PFSK-1 (cell line): ENCODE data around the gene CDK6.

Source experiments
- FOXP2 ChIP-seq: optimal IDR thresholded peaks from 2 replicates; pipeline ENCODE3; 2011; ENCODE audit warnings: borderline replicate concordance, control low read depth, inconsistent platforms; ENCODE audit not compliant: insufficient read depth; ENCODE audit errors: extremely low read length, extremely low read depth
- POLR2AphosphoS5 ChIP-seq: IDR thresholded peaks from 2 replicates; pipeline ENCODE4 v1.6.1; 2012; ENCODE audit warnings: low read depth, mild to moderate bottlenecking, control low read depth, low read length, moderate library complexity
- SIN3A ChIP-seq: IDR thresholded peaks from 2 replicates; pipeline ENCODE4 v1.6.1; 2012; ENCODE audit warnings: mild to moderate bottlenecking, low read length, moderate library complexity, borderline replicate concordance; ENCODE audit not compliant: insufficient read depth
- TAF1 ChIP-seq: IDR thresholded peaks from 2 replicates; pipeline ENCODE4 v1.6.1; 2012; ENCODE audit warnings: low read length, control low read depth, borderline replicate concordance; ENCODE audit not compliant: insufficient read depth
- TF ChIP-seq, protein P1 (sequence below), 2 experiments: IDR thresholded peaks; 2 replicates each; pipeline versions ENCODE4 v1.6.1 to v1.8.0; 2011 to 2012; ENCODE audit warnings: low read depth in 2 of 2, low read length in 2 of 2, control low read depth in 1 of 2, inconsistent platforms in 1 of 2, mild to moderate bottlenecking in 1 of 2, moderate library complexity in 1 of 2; ENCODE audit not compliant: insufficient read depth in 1 of 2

The CDK6 gene

GRCh38 chr7:92854501-92855238, 18.3 kb upstream of the CDK6 start:
- TF ChIP-seq, protein P1, sequence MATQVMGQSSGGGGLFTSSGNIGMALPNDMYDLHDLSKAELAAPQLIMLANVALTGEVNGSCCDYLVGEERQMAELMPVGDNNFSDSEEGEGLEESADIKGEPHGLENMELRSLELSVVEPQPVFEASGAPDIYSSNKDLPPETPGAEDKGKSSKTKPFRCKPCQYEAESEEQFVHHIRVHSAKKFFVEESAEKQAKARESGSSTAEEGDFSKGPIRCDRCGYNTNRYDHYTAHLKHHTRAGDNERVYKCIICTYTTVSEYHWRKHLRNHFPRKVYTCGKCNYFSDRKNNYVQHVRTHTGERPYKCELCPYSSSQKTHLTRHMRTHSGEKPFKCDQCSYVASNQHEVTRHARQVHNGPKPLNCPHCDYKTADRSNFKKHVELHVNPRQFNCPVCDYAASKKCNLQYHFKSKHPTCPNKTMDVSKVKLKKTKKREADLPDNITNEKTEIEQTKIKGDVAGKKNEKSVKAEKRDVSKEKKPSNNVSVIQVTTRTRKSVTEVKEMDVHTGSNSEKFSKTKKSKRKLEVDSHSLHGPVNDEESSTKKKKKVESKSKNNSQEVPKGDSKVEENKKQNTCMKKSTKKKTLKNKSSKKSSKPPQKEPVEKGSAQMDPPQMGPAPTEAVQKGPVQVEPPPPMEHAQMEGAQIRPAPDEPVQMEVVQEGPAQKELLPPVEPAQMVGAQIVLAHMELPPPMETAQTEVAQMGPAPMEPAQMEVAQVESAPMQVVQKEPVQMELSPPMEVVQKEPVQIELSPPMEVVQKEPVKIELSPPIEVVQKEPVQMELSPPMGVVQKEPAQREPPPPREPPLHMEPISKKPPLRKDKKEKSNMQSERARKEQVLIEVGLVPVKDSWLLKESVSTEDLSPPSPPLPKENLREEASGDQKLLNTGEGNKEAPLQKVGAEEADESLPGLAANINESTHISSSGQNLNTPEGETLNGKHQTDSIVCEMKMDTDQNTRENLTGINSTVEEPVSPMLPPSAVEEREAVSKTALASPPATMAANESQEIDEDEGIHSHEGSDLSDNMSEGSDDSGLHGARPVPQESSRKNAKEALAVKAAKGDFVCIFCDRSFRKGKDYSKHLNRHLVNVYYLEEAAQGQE (IDR thresholded peaks at IDR 0.05; ENCODE audit: insufficient read depth in 1 of 2, low read depth in 2 of 2, low read length in 2 of 2): no peak
- TF ChIP-seq SIN3A (no peak), FOXP2 (no peak), POLR2AphosphoS5 (no peak), TAF1 (no peak)

DNA sequence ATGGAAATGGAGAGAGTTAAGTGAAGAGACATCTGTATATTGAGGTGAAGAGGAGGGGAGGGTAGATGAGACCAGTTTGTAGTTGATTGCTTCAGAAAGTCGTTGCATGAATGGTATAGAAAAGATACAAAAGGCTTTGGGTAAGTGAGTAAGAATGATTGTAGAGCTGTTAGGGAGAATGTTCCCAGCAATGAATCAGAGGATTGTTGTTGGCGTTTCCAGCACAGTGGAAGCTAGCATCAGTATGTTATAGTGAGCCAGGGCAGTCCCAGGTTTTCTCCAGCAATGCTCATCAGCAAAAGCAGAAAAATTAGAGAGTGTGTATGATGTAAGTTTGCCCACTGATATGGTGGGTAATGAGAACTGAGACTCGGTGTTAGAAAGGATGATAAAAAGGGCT, 15.4 kb upstream of the CDK6 start:
- TF ChIP-seq, protein P1 (IDR thresholded peaks at IDR 0.05; ENCODE audit: insufficient read depth in 1 of 2, low read depth in 2 of 2, low read length in 2 of 2): no peak
- no peak for TF ChIP-seq SIN3A

GRCh38 chr7:92850516-92850915, 14.1 kb upstream of the CDK6 start:
- TF ChIP-seq TAF1: no peak
- TF ChIP-seq FOXP2: no peak
- TF ChIP-seq, protein P1 (IDR thresholded peaks at IDR 0.05; ENCODE audit: insufficient read depth in 1 of 2, low read depth in 2 of 2, low read length in 2 of 2): no peak
- no peak for TF ChIP-seq POLR2AphosphoS5
- TF ChIP-seq SIN3A: no peak

- no peak for TF ChIP-seq FOXP2
- no peak for TF ChIP-seq TAF1
- TF ChIP-seq POLR2AphosphoS5: no peak
- TF ChIP-seq SIN3A: no peak
- TF ChIP-seq, protein P1 (IDR thresholded peaks at IDR 0.05; ENCODE audit: insufficient read depth in 1 of 2, low read depth in 2 of 2, low read length in 2 of 2): no peak
Observed at GRCh38 chr7:92849322-92849721, 12.9 kb upstream of the CDK6 start.

DNA sequence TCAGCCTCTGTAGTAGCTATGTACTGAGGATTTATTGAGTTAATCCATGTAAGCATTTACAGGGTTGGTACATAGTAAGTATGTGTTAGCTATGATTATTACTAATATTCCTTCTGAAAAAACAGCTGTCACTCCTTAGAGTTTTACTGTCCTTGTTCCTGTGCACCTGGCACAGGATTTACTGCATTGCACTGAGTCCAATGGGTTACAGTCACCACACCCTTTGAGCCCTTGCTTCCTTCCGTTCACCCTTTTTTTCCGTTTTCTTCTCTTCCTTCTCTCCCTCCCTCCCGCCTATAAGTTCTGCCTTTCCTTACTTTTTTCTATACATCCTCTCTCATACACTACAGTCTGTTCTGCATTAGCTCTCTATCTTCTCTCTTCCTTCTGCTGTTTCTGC, 12.5 kb upstream of the CDK6 start:
- TF ChIP-seq SIN3A: no peak
- TF ChIP-seq FOXP2: no peak
- TF ChIP-seq, protein P1 (IDR thresholded peaks at IDR 0.05; ENCODE audit: insufficient read depth in 1 of 2, low read depth in 2 of 2, low read length in 2 of 2): no peak
- no peak for TF ChIP-seq POLR2AphosphoS5
- no peak for TF ChIP-seq TAF1
